Right lobe of liver (tissue), 6 donors: Measurements from ENCODE around the gene TMEM87B. TPM values are rescaled to one million over a fixed set of nuclear protein-coding genes. Genes with fewer than 3 reads are reported as not detected.
A peak's percentile ranks its signal among the peaks of the same experiment; 100 is the strongest.
"Not testable (repeated sequence)": the region's sequence is repeated elsewhere in the genome, so short reads cannot be mapped to it uniquely, and the experiment has no call there.

Experiments used
- ATAC-seq, 4 donors: fragments of 200-7000 bp; cut with Tn5 transposase; one replicate each; pipeline ENCODE4 v1.9.1; 2020; ENCODE audit warnings: mild to moderate bottlenecking in 4 of 4, moderate library complexity in 4 of 4
- DNase-seq, 3 donors: peaks; one replicate each; pipeline ENCODE4 v3.0.0-alpha.2; 2020
- H3K27ac ChIP-seq, 3 donors: fragments of 200-600 bp; one replicate each; pipeline ENCODE4 v1.8.0; 2022
- H3K27me3 ChIP-seq, 2 donors: fragments of 200-600 bp; one replicate each; pipeline ENCODE4 v1.8.0; 2022
- H3K36me3 ChIP-seq, 4 donors: fragments of 200-600 bp; sonication (generic) in 1 of 4; one replicate each; pipeline versions ENCODE4 v1.5.1 to v1.8.0; 2017 to 2022; ENCODE audit warnings: control low read depth in 1 of 4
- H3K4me1 ChIP-seq, 4 donors: fragments of 200-600 bp; sonication (generic) in 1 of 4; one replicate each; pipeline versions ENCODE4 v1.5.1 to v1.8.0; 2017 to 2022; ENCODE audit warnings: control low read depth in 1 of 4
- H3K4me3 ChIP-seq, 3 donors: fragments of 200-600 bp; one replicate each; pipeline ENCODE4 v1.8.0; 2022
- H3K9me3 ChIP-seq, 4 donors: fragments of 200-600 bp; sonication (generic) in 1 of 4; one replicate each; pipeline versions ENCODE4 v1.5.1 to v1.8.0; 2017 to 2022; ENCODE audit warnings: control low read depth in 1 of 4
- CTCF ChIP-seq, 4 donors: fragments of 200-600 bp in 3 of 4; fragments of 450-650 bp in 1 of 4; IDR thresholded peaks; one replicate each; pipeline versions ENCODE4 v1.5.1 to v1.8.0; 2016 to 2022; ENCODE audit warnings: antibody characterized with exemption in 4 of 4, mild to moderate bottlenecking in 2 of 4
- POLR2A ChIP-seq: fragments of 450-650 bp; IDR thresholded peaks from one replicate; pipeline ENCODE4 v1.6.1; 2017; ENCODE audit warnings: antibody characterized with exemption, mild to moderate bottlenecking
- WGBS: methylation state at CpG from one replicate; pipeline ENCODE4 v1.1.6; 2018; ENCODE audit warnings: low coverage, low lambda C conversion rate; ENCODE audit not compliant: insufficient coverage; ENCODE audit errors: missing lambda C conversion rate; 5-methylcytosine and 5-hydroxymethylcytosine counted together
- intact Hi-C, 2 donors: fragments of 100-400 bp; cut with DNase I; formaldehyde crosslinking; loops; one replicate each; pipeline versions ENCODE4 v1.11.2 to v1.14.1; 2022
- total RNA-seq, 6 experiments: library from RNA; depleted of rRNA in 2 of 6; stranded (reverse); fragments of >200 nt in 2 of 6; fragmentation: NEBNext Ultra II Directional in 3 of 6; extraction: Animal tissue kit (Norgen Biotek cat#: 25700) in 3 of 6; gene quantifications; one replicate each; pipeline versions ENCODE4 v1.1.0 to v1.2.4, GENCODE V29; 2016 to 2023
- donor health status: DM: no; HTN: yes; CAD: no.
- donor health status: DM: no; HTN: no; CAD: no.
- donor health status: DM: no; HTN: no; CAD: no.
- donor health status: DM: no; HTN: yes; CAD: no.
- donor health status: DM: no; HTN: yes; CAD: no.

The TMEM87B gene
- total RNA-seq, 6 experiments from 2014 or later, result 5.4 to 18.0 (median 8.8) TPM

- no peak overlapping the region for H3K27ac ChIP-seq
- no peaks in the 10 kb centered on the region for H3K27me3 ChIP-seq
- TF ChIP-seq POLR2A (no peak), CTCF (IDR thresholded peaks at IDR 0.05) (no peak)
- H3K36me3 ChIP-seq, result peaks cover 0 to 8% (median under 1%) of the 10 kb centered on the region in 4 donors
- DNase-seq (no peak), ATAC-seq (no peak)
- no peak overlapping the region for H3K4me3 ChIP-seq
- peaks cover 0 to 5% (median 0%) of the 10 kb centered on the region in 4 donors for H3K9me3 ChIP-seq
- no peaks in the 10 kb centered on the region for H3K4me1 ChIP-seq
- intact Hi-C loops, result no loop called here
These were observed 54.2 kb downstream of the TMEM87B start for GRCh38 chr2:112109278-112109677.

- peaks cover 0 to 5% (median 0%) of the 10 kb centered on the region in 4 donors for H3K9me3 ChIP-seq
- H3K27me3 ChIP-seq, result no peaks in the 10 kb centered on the region
- DNase-seq, result no peak
- ATAC-seq, result no peak
- no peak overlapping the region for H3K27ac ChIP-seq
- H3K36me3 ChIP-seq, result peaks cover 0 to 8% (median 0%) of the 10 kb centered on the region in 4 donors
- H3K4me3 ChIP-seq, result no peak overlapping the region
- intact Hi-C loops, result no loop called here
- no peak for TF ChIP-seq POLR2A
- 100% methylated on average over 1 of the region's 1 CpG for WGBS
- H3K4me1 ChIP-seq, result no peaks in the 10 kb centered on the region
These were observed 55.9 kb downstream of the TMEM87B start for GRCh38 chr2:112110966-112111365.

- DNase-seq, H3K27me3 ChIP-seq, H3K27ac ChIP-seq, H3K9me3 ChIP-seq, intact Hi-C loops, H3K4me3 ChIP-seq, H3K4me1 ChIP-seq, ATAC-seq: not testable (repeated sequence)
- H3K36me3 ChIP-seq, result peaks cover 0 to 10% (median 3%) of the 10 kb centered on the region in 4 donors
- WGBS, result 90% methylated on average over 4 of the region's 4 CpGs
These were observed 58.3 kb downstream of the TMEM87B start for GRCh38 chr2:112113354-112113753.

- Histone ChIP-seq H3K36me3 (peaks cover 0 to 5% (median 1%) of the 10 kb centered on the region in 4 donors), H3K9me3 (no peaks in the 10 kb centered on the region), H3K27ac (no peak overlapping the region), H3K4me1 (no peaks in the 10 kb centered on the region), H3K27me3 (no peaks in the 10 kb centered on the region), H3K4me3 (no peak overlapping the region)
- intact Hi-C loops, result no loop called here
- no peak for ATAC-seq
- WGBS, result 88% methylated on average over 2 of the region's 4 CpGs
- no peak for DNase-seq
- TF ChIP-seq CTCF (IDR thresholded peaks at IDR 0.05) (no peak), POLR2A (no peak)
These were observed 63.1 kb downstream of the TMEM87B start for GRCh38 chr2:112118148-112118547.

GRCh38 chr2:112121682-112122254 is 66.7 kb downstream of the TMEM87B start:
- Histone ChIP-seq H3K27ac (no peak overlapping the region), H3K27me3 (no peaks in the 10 kb centered on the region), H3K4me3 (no peak overlapping the region), H3K9me3 (no peaks in the 10 kb centered on the region), H3K36me3 (peaks cover 0 to 5% (median 1%) of the 10 kb centered on the region in 4 donors), H3K4me1 (no peaks in the 10 kb centered on the region)
- TF ChIP-seq CTCF (IDR thresholded peaks at IDR 0.05) (peak; percentile 65 to 70 (median 66)), POLR2A (no peak)
- DNase-seq (no peak), ATAC-seq (peak in 3 of 4 donors; percentile 38 to 50 (median 45))
- intact Hi-C loops, result no loop called here

- intact Hi-C loops, result no loop called here
- TF ChIP-seq POLR2A (no peak), CTCF (IDR thresholded peaks at IDR 0.05) (no peak)
- no peaks in the 10 kb centered on the region for H3K9me3 ChIP-seq
- H3K4me1 ChIP-seq, result no peaks in the 10 kb centered on the region
- no peaks in the 10 kb centered on the region for H3K36me3 ChIP-seq
- ATAC-seq (no peak), DNase-seq (no peak)
- no peak overlapping the region for H3K27ac ChIP-seq
- WGBS, result 78% methylated on average over 1 of the region's 1 CpG
- no peaks in the 10 kb centered on the region for H3K27me3 ChIP-seq
- no peak overlapping the region for H3K4me3 ChIP-seq
These were observed 74.0 kb downstream of the TMEM87B start for GRCh38 chr2:112129060-112129459.
